Omental fat pad (tissue), 4 donors: ENCODE measurements around the gene MAP4K4. TPM values are rescaled to one million over a fixed set of nuclear protein-coding genes. Genes with fewer than 3 reads are reported as not detected.

Experiments
- ATAC-seq: fragments of 150-250 bp; one replicate; pipeline ENCODE4 v1.9.1; 2016; ENCODE audit warnings: mild to moderate bottlenecking, moderate library complexity; ENCODE audit not compliant: low FRiP score
- DNase-seq: peaks from one replicate; pipeline ENCODE4 v3.0.0-alpha.2; 2019; ENCODE audit warnings: low spot score
- CTCF ChIP-seq, 3 donors: fragments of 450-650 bp; IDR thresholded peaks; one replicate each; pipeline ENCODE4 v1.5.1; 2016 to 2017; ENCODE audit warnings: antibody characterized with exemption in 3 of 3, mild to moderate bottlenecking in 3 of 3, moderate library complexity in 2 of 3
- total RNA-seq, 4 donors: library from RNA; depleted of rRNA; stranded (reverse); fragments of >200 nt; gene quantifications; one replicate each; pipeline ENCODE4 v1.1.0, GENCODE V29; 2016

The MAP4K4 gene
- total RNA-seq: 100 to 1,000 TPM in 3 of 4 donors, 10 to 100 TPM in 1; 85.9 to 199 (median 110) TPM

DNA sequence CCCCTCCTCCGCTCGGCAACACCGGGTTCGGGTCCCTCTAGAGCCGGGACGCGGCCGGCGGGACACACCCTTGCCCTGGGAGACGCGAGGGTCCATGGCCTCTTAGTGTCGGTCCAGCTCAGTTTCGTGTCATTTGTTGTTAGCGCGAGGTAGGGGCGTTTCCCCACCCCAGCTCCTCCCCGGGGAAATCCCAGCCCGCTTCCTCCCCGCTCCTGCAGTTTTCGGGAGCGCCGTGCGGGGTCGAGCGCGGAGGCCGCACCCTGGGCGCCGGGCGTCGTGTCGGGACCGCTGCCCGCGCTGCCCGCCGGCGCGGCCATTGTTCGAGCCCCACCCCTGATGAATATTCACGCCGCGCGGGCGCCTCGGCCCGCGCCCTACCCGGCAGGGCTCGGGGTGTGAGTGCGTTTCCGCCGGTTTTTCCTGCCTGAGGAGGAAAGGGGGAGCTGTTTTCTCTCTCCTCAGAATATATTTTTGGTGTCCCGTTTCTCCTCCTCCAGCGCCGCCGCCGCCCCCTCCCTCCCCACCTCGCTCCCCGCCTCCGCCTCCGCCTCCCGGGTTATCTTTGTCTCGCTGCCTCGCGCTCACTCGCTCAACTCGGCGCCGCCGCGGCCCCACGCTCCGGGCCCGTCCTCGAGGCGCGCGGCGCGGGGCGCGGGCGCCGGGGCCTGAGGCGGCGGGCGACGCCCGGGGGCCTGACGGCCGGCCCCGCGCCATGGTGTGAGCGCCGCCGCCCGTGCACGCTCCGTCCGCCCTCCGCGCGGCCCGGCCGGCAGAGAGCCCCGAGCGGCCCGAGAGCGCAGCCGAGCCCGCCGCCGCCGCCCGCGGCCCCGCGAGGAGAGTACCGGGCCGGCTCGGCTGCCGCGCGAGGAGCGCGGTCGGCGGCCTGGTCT is at the start of gene MAP4K4:
MAP4K4 (plus strand) TSS at position 584 of the 890 bp plus-strand sequence. CDS start 374 bp downstream, outside the sequence.
- peak; percentile 72 for ATAC-seq
- DNase-seq: peak; percentile 42
- TF ChIP-seq CTCF (IDR thresholded peaks at IDR 0.05): no peak

DNA sequence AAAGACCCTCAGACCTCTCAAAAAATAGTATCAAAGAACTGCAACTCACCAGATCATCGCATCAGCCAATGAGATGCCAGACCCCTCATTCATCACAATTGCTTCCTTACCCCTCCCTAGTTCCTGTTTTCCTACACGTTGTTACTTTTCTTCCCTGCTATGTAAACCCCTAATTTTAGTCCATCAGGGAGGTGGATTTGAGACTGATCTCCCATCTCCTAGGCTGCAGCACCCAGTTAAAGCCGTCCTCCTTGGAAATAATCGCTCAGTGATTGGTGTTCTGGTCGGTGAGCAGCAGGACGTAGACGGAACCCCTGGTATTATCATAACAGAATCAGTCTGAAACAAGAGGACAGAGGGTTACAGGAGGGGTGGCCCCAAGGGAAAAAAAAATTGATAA is 44.0 kb upstream of the MAP4K4 start:
- ATAC-seq: no peak
- DNase-seq: no peak

GRCh38 chr2:101655702-101656422 is 41.6 kb upstream of the MAP4K4 start:
- DNase-seq (no peak), ATAC-seq (peak; percentile 86)

More for the DNA sequence above, 44.0 kb upstream of the MAP4K4 start:
- TF ChIP-seq CTCF (IDR thresholded peaks at IDR 0.05): no peak

DNA sequence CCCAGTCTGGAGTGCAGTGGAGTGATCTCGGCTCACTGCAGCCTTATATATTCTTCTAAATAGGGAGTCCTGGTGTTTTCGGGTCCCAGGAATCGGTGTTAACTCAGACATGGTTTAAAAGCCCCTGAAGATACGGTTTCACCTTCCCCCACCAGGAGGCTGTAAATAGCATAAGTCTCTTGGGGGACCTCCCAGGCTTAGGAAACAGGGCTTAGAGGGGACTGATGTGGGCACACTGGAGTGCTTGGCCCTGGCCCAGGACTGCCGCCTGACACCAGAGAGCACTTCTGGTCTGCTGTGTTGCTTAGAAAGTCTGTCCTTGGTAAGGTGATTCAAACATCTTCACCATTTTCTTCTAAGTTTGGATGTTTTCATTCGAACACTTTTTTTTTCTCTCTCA is 39.7 kb upstream of the MAP4K4 start:
- ATAC-seq (no peak), DNase-seq (no peak)
- TF ChIP-seq CTCF (IDR thresholded peaks at IDR 0.05): no peak

More at GRCh38 chr2:101655702-101656422, 41.6 kb upstream of the MAP4K4 start:
- no peak for TF ChIP-seq CTCF (IDR thresholded peaks at IDR 0.05)

GRCh38 chr2:101658387-101658786 is 39.1 kb upstream of the MAP4K4 start:
- DNase-seq (no peak), ATAC-seq (no peak)
- no peak for TF ChIP-seq CTCF (IDR thresholded peaks at IDR 0.05)

- TF ChIP-seq CTCF (IDR thresholded peaks at IDR 0.05): no peak
- no peak for DNase-seq
- ATAC-seq: no peak
Measured at GRCh38 chr2:101665312-101665711, 32.2 kb upstream of the MAP4K4 start.
